DMS153 treated with DMSO at 0.1 percent for 48 hours (cell line): ENCODE results near the gene TMEM187.

Experiments
- DNase-seq: peaks from one replicate; lab custom pipeline; 2025; ENCODE audit not compliant: unreplicated experiment; lab: John Stamatoyannopoulos, UW

Gene TMEM187

DNA sequence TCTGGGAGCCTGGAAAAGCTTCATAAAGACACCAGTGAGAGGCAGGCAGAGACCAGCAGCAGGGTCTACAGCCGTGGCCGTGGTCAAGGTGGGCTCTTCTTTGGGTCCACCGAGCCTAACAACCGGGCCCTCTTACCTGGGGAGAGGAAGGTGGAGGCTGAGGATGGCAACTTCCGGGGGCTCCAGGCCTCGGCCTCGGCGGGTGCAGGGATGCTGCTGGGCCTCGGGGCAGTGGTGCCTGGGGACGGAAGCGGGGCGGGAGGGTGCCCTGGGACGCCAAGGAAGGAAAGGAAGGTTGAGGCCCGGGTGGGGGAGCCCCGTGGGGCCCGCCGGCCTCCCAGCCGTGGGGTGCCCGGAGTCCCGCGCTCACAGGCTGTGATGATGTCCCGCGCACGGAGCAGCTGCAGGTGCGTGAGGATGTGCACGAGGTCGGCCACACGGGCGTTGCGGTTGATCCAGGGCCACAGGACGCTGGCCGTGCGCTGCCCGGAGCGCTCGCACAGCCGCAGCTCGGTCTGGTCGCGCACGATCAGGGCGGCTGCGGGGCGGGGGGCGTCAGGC, 46.6 kb downstream of the TMEM187 start:
- DNase-seq: no peak

DNA sequence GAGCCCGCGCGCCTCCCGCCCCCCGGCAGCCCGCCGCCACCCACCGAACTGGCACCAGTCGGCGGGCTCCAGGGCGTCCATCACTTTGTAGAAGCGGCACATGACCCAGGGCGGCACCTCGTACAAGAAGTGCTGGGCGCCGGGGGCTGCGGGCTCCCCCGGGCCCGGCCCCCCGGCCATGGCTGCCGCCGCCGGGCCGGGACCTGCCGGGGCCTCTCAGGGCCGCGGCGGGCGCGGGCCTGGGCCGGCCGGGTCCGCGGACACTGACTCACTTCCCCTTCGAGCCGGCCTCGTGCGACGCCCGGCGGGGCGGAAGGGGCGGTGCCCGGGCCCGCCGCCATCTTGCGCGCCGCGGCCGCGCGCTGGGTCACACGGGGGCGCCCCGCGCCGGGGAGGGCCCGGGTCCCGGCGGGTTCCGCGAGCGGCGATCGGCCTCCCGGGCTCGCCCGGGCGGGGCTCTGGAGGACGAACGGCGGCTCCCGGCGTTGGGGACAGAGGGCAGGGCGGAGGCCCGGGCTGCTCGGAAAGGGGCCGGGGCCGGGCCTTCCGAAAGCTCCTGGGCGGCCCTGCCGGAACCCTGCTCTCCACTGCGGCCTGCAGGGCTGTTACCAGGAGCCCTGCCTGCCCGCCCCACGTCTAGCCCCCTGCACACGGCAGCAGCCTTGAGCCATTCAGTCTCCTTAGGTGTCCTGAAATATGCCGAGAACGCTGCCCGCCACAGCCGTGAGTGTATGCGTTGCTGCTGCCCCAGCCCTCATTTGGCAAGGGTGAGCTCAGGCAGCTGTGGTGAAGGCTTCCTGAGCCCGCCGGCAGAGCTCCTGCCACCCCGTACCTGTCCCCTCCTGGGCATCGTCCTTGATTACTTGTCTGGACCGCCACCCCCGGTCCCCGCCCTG, 47.3 kb downstream of the TMEM187 start, which contains the start of gene IRAK1:
Gene IRAK1, minus strand, starts transcription at position 270 of the 896 bp plus-strand sequence. Its CDS starts 90 bp downstream, at position 180.
- peak; percentile 28 for DNase-seq

DNA sequence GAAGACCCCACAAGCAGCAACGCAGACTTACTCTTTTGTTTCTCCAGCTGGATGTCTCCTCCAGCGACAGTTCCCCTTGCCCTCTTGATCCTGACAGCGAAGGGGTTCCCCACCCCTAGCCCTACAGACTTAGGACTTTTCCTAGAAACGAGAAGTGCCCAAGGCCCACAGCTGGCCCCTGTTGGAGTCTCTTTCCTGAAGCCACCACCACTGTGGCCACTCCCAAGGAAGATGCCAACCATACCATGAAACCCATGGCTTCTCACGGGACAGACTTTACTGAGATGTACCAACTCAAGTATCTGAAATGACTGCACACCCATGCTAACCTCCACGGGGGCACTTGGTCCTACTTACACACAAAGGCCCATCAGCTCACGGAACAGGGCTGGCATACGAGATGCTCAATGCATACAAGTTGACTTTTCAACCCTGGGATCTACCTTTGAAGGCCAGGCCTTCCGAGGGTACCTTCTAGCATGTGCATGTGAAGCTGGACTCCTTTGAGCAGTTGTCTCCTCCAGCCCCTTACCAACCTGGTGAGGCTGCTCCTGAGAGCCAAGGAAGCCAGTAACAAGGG, 48.1 kb downstream of the TMEM187 start:
- DNase-seq: no peak

DNA sequence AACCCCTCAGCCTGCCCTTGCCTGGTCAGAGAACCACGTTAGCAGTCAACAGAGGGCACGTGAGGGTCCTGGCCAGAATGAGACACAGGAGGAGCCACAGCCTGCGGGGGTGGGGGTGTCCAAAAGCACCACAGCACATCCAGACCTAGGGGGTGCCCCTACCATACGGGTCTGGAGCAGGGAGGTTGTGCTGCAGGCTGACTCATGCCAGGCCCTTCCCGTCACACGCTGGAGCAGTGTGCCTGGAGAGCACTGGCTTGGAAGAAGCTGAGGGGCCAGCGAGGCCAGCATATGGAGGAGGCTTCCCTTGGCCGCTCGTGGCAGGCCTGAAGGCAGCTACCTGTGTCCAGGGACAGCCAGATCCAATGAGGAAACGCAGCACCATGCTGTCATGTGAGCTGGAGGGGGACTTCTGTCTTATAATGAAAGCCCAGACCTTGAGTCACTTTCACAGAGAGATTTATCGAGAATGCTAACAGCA, 48.6 kb downstream of the TMEM187 start:
- DNase-seq: no peak

DNA sequence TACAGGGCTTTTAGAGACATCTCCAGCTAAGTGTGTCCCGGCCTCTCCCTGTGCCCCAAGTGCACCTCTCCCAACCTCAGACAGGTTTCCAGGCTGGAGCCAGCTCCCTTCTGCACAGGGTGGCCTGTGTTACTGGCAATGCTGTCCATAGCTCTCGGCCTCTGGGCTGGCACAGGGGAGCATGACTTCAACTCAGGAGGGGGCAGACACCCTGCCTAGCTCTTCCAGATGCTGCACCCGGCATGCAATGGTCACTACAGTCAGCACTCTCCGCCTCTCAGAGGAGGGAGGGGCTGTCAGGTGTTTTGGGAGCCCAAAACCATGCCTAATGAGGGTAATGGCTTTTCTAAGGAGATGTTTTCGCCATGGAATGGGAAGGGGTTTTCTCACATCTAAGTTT, 49.6 kb downstream of the TMEM187 start:
- no peak for DNase-seq

DNA sequence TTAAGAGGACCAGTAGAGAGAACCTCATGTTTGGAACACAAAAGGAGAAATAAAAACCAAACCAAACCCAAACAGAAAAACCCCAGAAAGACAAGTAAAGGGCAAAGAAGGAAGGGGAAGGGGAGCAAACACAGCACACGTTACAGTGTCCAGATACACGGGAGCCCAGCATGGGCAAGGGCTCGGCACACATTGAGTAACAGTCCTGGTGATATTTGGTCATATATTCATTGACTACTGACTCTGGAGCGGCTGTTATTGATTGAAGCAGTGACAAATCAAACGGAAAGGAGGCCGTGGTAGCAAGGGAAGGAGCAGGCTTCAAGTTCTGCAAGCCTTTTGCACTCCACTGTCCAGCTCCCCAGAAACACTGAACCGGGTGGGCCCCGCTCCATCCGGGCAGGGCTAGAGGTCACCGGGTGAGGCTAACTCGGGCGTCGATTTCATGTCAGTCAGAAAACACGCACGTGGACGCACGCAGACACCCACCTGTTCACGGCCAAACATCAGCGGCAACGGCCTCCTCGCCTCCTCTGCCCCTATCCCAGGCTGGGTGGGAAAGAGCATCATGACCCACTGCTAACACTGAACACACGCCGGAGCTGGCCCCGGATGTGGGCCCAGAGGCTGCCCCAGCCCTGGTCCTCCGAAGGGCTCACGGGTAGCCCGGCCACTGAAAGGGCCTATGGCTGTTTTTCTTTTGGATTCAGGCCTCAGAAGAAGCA, 50.9 kb downstream of the TMEM187 start:
- DNase-seq: no peak

DNA sequence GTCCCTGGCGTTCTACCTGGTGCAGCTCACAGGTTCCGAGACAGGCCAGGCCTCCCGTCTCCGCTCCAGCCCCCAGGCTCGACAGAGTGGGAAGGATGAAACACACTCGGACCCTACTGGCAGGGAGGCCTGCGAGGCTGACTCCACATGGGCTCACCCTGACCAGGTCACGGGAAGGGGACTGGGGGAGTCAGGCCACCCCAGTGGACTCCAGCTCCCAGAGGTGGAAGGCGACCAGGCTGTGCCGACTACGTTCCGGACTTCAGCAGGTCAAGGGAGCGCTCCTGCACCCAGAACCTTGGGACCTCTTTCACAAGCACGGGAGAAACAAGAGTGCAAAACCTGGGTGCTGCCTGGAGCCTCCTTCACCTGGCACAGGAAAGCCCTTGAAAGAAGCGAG, 51.7 kb downstream of the TMEM187 start:
- DNase-seq: no peak

DNA sequence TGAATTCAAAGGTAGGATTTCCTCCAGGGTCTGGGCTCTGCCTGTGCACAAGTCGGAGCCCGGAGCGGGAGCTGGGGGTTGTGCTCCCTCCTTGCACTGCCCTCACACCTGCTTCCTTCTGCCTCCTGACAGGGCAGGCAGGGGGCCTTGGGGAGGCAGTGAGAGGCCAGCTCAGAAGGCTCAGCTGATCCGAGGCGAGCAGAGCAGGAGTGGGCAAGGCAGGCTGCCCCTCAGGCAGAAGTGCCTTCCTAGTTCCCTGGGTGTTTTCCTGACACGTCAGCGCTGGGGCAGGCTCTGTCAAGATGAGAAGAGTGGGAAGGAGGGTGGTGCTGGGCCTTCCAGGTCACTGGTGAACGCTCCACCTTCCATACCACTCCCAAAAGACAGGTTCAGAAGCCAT, 52.7 kb downstream of the TMEM187 start:
- no peak for DNase-seq

DNA sequence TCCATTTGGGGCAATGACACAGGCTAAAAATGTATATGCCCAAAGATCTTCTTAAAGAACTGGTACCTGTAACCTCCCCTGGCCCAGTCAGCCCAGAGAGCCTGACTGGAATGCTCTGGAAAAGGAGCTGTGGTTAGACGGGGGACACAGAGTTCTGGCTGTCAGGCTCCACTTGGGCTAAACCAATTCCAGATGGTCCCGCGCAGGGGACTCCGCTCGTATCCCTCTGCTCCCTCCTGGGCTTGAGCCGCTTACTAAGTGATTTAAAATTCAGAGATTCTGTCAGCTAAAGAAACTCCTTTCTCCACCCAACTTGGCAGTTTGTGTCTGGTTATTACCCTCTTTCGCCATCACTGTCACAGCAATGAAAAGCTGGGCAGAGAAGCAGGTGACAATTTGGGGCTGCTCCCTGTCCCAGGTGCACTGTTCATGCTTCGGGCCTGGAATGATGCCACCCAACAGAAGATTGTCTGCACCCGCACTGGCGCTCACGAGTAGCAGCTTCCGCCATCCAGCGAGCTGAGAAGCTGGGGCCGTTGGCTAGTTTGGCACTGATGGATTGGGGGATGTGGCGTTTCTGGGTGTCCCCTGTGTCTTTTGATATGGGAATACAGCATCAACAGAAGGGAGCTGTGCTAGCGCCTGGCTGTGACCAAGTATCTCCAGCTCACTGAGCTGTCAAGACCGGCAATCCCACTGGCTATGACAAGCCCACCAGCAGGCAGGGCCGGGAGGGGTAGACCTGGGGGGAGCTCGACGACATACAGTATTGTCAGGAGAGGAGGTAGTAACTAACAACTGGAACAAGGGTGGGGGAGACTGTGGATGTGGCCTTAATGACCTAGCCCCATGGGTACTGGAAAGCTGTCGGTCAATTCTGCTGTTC, 53.8 kb downstream of the TMEM187 start:
- no peak for DNase-seq

DNA sequence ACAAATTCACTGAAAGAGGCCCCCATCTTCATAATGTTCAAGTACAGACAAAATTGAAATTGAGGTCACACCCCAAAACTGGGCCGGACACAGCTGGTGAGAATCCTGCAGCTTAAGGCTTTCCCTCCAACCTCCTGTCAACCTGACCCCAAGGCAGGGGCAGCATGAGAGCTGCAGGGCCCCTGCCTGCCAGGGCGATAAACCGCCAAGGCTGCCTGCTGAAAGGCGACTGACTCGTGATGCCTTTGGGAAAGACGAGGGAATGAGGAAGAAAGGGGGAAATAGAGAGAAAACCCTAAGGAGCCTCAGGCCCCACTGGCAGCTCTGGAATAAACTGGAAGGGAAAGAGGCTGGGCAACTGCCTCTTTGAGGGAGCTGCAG, 54.5 kb downstream of the TMEM187 start:
- DNase-seq: no peak

DNA sequence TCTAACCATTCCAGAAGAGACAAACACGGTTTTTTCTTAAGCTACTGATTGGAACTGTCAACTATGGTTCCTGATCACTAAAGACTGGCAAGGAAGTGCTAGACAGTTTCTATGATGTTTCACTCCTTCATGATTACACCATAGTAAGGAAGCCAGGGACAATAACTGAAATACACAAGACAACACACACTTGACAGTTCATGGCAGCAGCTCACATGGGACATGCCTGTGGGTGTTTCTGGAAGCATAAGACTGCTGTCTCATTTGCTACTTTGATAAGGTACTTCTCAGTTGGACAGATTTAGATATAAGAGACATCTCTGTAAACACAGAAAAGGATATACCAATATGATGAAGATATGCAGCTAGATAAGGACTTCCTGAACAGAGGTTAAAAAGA, 55.4 kb downstream of the TMEM187 start:
- DNase-seq: no peak

DNA sequence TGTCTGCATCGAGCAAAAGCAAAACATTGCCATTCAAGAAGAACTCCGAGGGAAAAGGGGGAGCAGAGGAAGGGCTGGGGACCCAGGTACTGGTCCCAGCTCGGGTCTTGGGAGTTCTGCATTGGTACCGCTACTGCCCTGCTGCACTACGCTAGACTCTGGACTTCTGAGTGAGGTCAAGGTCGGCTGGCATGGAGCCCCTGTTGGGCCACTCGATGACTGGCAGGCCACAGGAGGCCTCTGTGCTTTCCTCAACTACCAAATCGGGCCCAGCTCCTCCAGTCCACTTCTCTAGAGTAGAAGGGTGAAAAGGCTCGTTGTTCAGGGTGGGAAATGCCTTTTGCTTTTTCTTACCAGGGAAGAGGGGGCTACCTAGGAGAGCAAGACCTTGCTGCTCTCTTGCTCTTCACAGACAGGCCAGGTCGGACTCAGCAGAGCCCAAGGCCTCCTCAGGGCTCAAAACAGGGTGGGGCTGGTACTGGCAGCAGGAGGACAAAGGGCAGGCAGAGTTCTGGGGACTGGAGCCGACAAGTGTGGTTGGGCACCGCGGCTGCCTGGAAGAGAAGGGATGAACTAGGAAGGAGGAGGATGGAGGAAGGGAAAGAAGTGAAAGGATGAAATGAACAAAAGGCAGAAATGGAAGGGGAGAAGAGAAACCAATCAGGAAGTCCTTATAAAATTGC, 56.1 kb downstream of the TMEM187 start:
- no peak for DNase-seq

DNA sequence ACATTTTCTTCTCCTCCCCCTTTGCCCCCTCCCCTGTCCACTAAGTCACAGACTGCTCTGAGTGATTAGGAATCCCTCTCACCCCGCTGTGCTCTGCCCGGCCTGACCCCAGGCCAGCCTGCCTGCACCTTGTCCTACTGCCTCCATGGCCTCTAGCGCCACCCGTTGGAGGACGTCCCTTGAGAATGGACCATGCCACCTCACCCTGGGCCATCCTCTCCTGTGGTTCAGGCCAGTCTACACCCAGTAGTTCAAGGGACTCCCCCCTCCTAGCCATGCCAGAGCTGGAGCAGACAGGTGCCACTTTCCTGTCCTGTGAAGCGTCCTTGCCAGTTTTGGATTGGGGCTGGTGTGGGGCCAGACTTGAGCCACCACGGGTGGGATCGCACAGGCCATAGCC, 56.9 kb downstream of the TMEM187 start:
- DNase-seq: no peak

DNA sequence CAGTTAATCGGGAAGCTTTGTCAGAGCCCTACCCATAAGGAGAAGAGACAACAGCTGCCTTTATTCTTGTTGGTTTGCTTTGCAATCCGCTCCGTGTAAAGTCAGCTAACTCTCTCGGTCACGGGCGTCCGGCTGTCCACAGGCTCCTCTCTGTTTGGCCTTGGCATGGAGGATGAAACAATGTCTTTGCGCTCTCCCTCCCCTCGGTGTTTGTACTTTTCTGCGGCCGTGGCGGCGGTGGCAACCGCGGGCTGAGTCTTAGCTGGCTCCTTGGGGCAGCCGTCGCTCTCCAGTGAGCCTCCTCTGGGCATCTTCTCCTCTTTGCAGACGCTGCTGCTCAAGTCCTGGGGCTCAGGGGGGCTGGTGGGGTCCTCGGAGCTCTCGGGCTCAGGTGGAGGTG, 57.7 kb downstream of the TMEM187 start:
- DNase-seq: no peak

DNA sequence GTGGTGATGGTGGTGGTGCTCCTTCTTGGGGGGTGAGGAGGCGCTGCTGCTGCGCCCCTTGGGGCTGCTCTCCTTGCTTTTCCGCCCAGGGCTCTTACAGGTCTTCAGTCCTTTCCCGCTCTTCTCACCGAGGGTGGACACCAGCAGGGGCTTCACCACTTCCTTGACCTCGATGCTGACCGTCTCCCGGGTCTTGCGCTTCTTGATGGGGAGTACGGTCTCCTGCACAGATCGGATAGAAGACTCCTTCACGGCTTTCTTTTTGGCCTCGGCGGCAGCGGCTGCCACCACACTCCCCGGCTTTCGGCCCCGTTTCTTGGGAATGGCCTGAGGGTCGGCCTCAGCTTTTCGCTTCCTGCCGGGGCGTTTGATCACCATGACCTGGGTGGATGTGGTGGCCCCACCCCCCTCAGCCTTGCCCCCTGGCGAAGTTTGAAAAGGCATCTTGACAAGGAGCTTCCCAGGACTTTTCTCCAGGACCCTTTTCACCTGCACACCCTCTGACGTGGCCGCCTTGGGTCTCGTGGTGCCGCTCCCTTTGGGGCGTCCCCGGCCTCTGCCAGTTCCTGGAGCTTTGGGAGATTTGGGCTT, 58.3 kb downstream of the TMEM187 start:
- no peak for DNase-seq

DNA sequence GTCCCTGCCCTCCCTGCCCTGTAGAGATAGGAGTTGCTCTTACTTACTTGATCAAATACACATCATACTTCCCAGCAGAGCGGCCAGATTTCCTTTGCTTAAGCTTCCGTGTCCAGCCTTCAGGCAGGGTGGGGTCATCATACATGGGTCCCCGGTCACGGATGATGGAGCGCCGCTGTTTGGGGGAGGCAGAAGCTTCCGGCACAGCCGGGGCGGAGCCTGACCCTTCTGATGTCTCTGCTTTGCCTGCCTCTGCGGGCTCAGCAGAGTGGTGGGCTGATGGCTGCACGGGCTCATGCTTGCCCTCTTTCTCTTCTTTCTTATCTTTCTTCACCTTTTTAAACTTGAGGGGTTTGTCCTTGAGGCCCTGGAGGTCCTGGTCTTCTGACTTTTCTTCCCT, 59.6 kb downstream of the TMEM187 start:
- no peak for DNase-seq

DNA sequence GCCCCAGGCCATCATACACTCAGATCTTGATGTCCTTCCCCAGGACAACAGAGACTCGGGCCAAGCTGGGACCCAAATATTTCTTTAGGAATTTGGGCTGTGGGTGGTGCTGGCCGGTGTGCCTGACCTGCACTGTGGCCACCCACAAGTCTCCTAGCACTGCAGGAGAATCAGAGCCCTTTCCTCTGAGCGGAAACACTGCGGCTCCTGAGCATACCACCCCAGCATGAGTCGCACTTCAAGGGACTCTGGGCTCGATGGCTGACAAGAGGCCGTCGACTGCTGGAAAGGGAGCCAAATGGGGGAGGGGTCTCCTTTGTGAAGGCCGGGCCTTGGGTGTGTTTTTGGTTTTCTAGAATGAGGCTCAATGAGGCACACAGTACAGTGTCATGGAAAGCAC, 60.1 kb downstream of the TMEM187 start:
- no peak for DNase-seq
